PC-3 (cell line): ENCODE data around the gene DHRS1. TPM values are rescaled to one million over a fixed set of nuclear protein-coding genes. Genes with fewer than 3 reads are reported as not detected.

Experiments used
- ATAC-seq: fragments of 200-7000 bp; cut with Tn5 transposase; 2 replicates; pipeline ENCODE4 v1.9.1; 2020; ENCODE audit warnings: mild to moderate bottlenecking, moderate library complexity
- BruUV-seq: library from RNA; stranded (reverse); fragments of 400-500 nt; replicated peaks from 2 replicates; lab custom pipeline; 2021; lab: Mats Ljungman, UMichigan
- CTCF ChIA-PET: fragments of 300-600 bp; sonication (Branson Sonifier 250); formaldehyde crosslinking; loops from one replicate; lab custom pipeline; 2022; ENCODE audit warnings: antibody characterized with exemption; lab: Charles Lee
- POLR2A ChIA-PET: fragments of 300-600 bp; sonication (Branson Sonifier 250); formaldehyde crosslinking; loops from one replicate; lab custom pipeline; 2022; ENCODE audit warnings: antibody characterized with exemption; ENCODE audit not compliant: unreplicated experiment; lab: Charles Lee
- DNase-seq: peaks from one replicate; pipeline ENCODE4 v3.0.0-alpha.2; 2015
- H2AFZ ChIP-seq: fragments of 300-600 bp; sonication (generic); 2 replicates; pipeline ENCODE4 v1.6.0; 2016; ENCODE audit warnings: antibody characterized with exemption, low read length
- H3F3A ChIP-seq: fragments of 300-600 bp; sonication (generic); one replicate; pipeline ENCODE4 v1.6.0; 2017; ENCODE audit warnings: antibody characterized with exemption, low read length, control low read depth, mild to moderate bottlenecking; ENCODE audit not compliant: unreplicated experiment
- H3K27ac ChIP-seq: fragments of 300-600 bp; sonication (generic); 2 replicates; pipeline ENCODE4 v1.5.1; 2016; ENCODE audit warnings: mild to moderate bottlenecking, low read length
- H3K27me3 ChIP-seq: fragments of 300-600 bp; sonication (generic); 2 replicates; pipeline ENCODE4 v1.6.1; 2016; ENCODE audit warnings: low read length, mixed read lengths
- H3K36me3 ChIP-seq: fragments of 300-600 bp; sonication (generic); 2 replicates; pipeline ENCODE4 v1.6.1; 2016; ENCODE audit warnings: low read depth, mixed run types, low read length, mixed read lengths
- H3K4me1 ChIP-seq: fragments of 300-600 bp; sonication (generic); 2 replicates; pipeline ENCODE4 v1.5.1; 2016; ENCODE audit warnings: low read length; ENCODE audit not compliant: insufficient read depth
- H3K4me2 ChIP-seq: fragments of 300-600 bp; sonication (generic); 2 replicates; pipeline ENCODE4 v1.6.0; 2016; ENCODE audit warnings: low read length
- H3K4me3 ChIP-seq: fragments of 300-600 bp; sonication (generic); 2 replicates; pipeline ENCODE4 v1.5.1; 2016; ENCODE audit warnings: mild to moderate bottlenecking, low read length, mixed read lengths
- H3K79me2 ChIP-seq: fragments of 300-600 bp; sonication (generic); 2 replicates; pipeline ENCODE4 v1.6.1; 2017; ENCODE audit warnings: low read length, mixed read lengths
- H3K9ac ChIP-seq: fragments of 300-600 bp; sonication (generic); 2 replicates; pipeline ENCODE4 v1.6.0; 2016; ENCODE audit warnings: mild to moderate bottlenecking, low read length
- H3K9me2 ChIP-seq: fragments of 300-600 bp; sonication (generic); replicated peaks from 2 replicates; pipeline ENCODE4 v1.6.1; 2016; ENCODE audit warnings: mixed run types, low read length, mixed read lengths
- H3K9me3 ChIP-seq: fragments of 300-600 bp; sonication (generic); 2 replicates; pipeline ENCODE4 v1.6.1; 2016; ENCODE audit warnings: low read length, mixed read lengths
- H4K20me1 ChIP-seq: fragments of 300-600 bp; sonication (generic); 2 replicates; pipeline ENCODE4 v1.6.1; 2016; ENCODE audit warnings: low read length, mixed read lengths
- CTCF ChIP-seq: fragments of 300-600 bp; sonication (generic); conservative IDR thresholded peaks from 2 replicates; pipeline ENCODE4 v1.5.1; 2017; ENCODE audit warnings: antibody characterized with exemption, low read depth, mild to moderate bottlenecking, low read length
- EZH2 ChIP-seq: fragments of 300-600 bp; sonication (generic); IDR thresholded peaks from one replicate; pipeline ENCODE4 v1.6.1; 2017; ENCODE audit warnings: antibody characterized with exemption, mild to moderate bottlenecking, low read length; ENCODE audit not compliant: unreplicated experiment
- EZH2phosphoT487 ChIP-seq: fragments of 300-600 bp; sonication (generic); IDR thresholded peaks from 2 replicates; pipeline ENCODE4 v1.6.1; 2018; ENCODE audit warnings: mild to moderate bottlenecking, antibody characterized with exemption, low read length, borderline replicate concordance
- intact Hi-C: fragments of 100-400 bp; cut with micrococcal nuclease; formaldehyde crosslinking; loops from 2 replicates; pipeline ENCODE4 v1.9.0; 2023
- total RNA-seq: library from RNA; depleted of rRNA; stranded (reverse); fragments of >200 nt; gene quantifications from 2 replicates; pipeline ENCODE4 v1.2.3, GENCODE V29; 2014

The DHRS1 gene
- total RNA-seq, 1 experiment from 2014 or later: 15.9 TPM

DNA sequence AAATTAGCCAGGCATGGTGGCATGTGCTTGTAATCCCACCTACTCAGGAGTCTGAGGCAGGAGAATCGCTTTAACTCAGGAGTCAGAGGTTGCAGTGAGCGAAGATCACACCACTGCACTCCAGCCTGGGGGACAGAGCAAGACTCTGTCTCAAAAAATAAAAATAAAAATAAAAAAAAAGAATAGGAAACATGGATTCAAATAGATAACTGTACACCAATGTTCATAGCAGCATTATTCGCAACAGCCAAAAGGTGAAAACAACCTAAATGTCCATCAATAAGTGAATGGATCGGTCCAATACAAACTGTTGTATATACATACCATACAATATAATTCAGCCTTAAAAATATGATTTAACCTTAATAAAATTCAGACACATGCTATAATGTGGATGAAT, 43.3 kb upstream of the DHRS1 start:
- no peaks in the 10 kb centered on the region for H3K79me2 ChIP-seq
- CTCF ChIA-PET: interaction anchor here (0.5 kb wide), 1 partner anchor 249 kb away, joined by 3 read pairs; no protein-coding TSS in a partner anchor

GRCh38 chr14:24340606-24341005, 41.0 kb upstream of the DHRS1 start:
- Histone ChIP-seq H2AFZ (no peak overlapping the region), H3K4me2 (no peak overlapping the region), H3K4me1 (no peaks in the 10 kb centered on the region), H3K27ac (no peak overlapping the region), H3K4me3 (no peak overlapping the region), H3K9ac (no peak overlapping the region), H3K79me2 (no peaks in the 10 kb centered on the region), H3K9me2 (no peaks in the 10 kb centered on the region), H3K36me3 (no peaks in the 10 kb centered on the region), H3K27me3 (peaks cover 4% of the 10 kb centered on the region; the same call in 1 of the 2 replicates), H4K20me1 (no peaks in the 10 kb centered on the region), H3K9me3 (no peaks in the 10 kb centered on the region), H3F3A (no peaks in the 10 kb centered on the region)
- POLR2A ChIA-PET: no interaction called here
- no TSS peak for BruUV-seq
- intact Hi-C loops: no loop called here
- ATAC-seq: no peak
- DNase-seq: no peak
- TF ChIP-seq EZH2phosphoT487 (no peak), EZH2 (no peak), CTCF (no peak)
- CTCF ChIA-PET: no interaction called here

More for the DNA sequence above, 43.3 kb upstream of the DHRS1 start:
- no peaks in the 10 kb centered on the region for H3F3A ChIP-seq
- H3K4me3 ChIP-seq: no peak overlapping the region
- DNase-seq (no peak), ATAC-seq (no peak)
- H3K9ac ChIP-seq: no peak overlapping the region
- no TSS peak for BruUV-seq
- no peak overlapping the region for H3K4me2 ChIP-seq
- no peaks in the 10 kb centered on the region for H3K4me1 ChIP-seq
- no peaks in the 10 kb centered on the region for H3K9me3 ChIP-seq
- H3K9me2 ChIP-seq: no peaks in the 10 kb centered on the region
- H3K36me3 ChIP-seq: no peaks in the 10 kb centered on the region
- intact Hi-C loops: no loop called here
- peaks cover 4% of the 10 kb centered on the region; the same call in 1 of the 2 replicates for H3K27me3 ChIP-seq
- no peak overlapping the region for H3K27ac ChIP-seq
- H2AFZ ChIP-seq: no peak overlapping the region
- TF ChIP-seq EZH2phosphoT487 (no peak), CTCF (no peak), EZH2 (no peak)
- POLR2A ChIA-PET: no interaction called here
- H4K20me1 ChIP-seq: no peaks in the 10 kb centered on the region

DNA sequence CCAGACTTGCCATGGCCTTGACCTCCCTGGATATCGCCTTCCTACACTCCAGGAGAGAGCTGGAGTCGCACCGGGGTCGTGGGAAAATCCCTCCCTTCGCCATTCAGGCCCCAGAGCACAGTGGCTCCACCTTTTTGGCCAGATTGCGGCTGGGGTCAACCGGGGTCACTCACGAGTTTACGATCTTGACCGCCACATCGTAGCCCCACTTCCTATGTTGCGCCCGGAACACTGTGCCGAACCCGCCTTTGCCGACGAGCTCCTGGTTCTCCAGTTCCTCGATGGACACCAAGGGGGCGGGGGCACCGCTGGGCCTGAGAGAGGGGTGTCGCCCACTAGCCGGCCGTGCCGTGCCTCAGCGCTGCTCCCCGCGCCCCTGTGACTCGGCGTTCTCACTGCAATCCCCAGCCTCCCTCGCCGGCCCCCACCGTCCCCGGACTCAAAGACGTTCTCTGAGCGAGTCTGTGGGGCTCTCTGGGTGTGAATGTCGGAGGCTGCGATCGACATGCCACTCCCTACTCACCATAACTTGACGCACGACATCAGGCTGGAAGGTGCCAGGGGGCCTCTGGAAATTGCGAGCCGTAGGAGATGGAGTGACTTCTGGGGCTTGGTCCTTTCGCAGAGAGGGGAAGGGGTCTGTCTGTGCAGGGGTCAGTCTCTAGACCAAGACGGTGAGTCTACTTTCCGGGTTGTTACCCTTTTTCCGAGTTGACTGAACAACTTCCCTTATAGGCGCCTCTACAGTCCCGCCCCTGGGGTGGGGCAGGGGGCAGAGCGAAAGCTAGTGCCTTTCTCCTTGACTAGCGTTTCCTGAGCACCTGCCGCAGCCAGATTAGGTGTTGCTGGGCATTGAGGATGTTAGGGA, 39.9 kb upstream of the DHRS1 start, which contains the start of gene RIPK3:
RIPK3 (minus strand) TSS at position 708 of the 868 bp plus-strand sequence; CDS start at position 543, 165 bp downstream.
- DNase-seq (no peak), ATAC-seq (no peak)
- intact Hi-C loops: no loop called here
- H3K27me3 ChIP-seq: peaks cover 4% of the 10 kb centered on the region; the same call in 1 of the 2 replicates
- no peaks in the 10 kb centered on the region for H3K9me2 ChIP-seq
- no peaks in the 10 kb centered on the region for H3K79me2 ChIP-seq
- no peak for TF ChIP-seq CTCF
- no peak for TF ChIP-seq EZH2
- no peak for TF ChIP-seq EZH2phosphoT487
- no peak within 1 kb of the TSS for H3K9ac ChIP-seq
- H3K27ac ChIP-seq: no peak within 1 kb of the TSS
- ChIA-PET POLR2A (no interaction called here), CTCF (no interaction called here)
- H3K36me3 ChIP-seq: no peaks in the 10 kb centered on the region
- H2AFZ ChIP-seq: no peak within 1 kb of the TSS
- H3K4me2 ChIP-seq: no peak within 1 kb of the TSS
- no peaks in the 10 kb centered on the region for H3K4me1 ChIP-seq
- no peaks in the 10 kb centered on the region for H4K20me1 ChIP-seq
- H3K4me3 ChIP-seq: no peak within 1 kb of the TSS
- no peaks in the 10 kb centered on the region for H3F3A ChIP-seq
- no peaks in the 10 kb centered on the region for H3K9me3 ChIP-seq
- no TSS peak for BruUV-seq
